Kidney capillary endothelial cell (primary cell): ENCODE data around the gene SNAPC2.
"Not testable (repeated sequence)": the region's sequence is repeated elsewhere in the genome, so short reads cannot be mapped to it uniquely, and the experiment has no call there.

Experiments
- DNase-seq: peaks from one replicate; pipeline ENCODE4 v3.0.0-alpha.2; 2018; ENCODE audit warnings: low spot score

SNAPC2 gene

DNA sequence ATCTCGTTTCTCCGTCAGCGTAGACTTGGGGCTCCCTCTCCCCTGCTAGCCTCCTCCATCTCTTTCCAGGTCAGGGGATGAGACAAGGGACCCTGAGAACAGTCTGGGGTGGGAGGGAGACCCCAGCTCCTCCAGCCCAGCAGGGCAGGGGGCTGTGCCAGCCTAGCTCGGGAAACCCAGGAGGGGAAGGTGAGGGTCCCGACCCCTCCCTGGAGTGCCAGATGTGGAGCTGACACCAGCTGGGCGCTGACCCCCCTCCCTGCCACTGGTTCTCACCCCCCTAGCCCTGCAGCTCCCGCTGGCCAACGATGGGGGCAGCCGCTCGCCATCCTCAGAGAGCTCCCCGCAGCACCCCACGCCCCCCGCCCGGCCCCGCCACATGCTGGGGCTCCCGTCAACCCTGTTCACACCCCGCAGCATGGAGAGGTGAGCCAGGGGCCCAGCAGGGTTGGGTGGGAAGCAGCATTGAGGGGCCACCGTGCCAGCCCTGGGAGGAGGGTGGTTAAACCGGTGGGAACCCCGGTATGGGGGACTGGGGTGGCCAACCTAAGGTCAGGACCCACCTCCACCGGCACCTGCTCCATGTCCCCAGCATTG is 10.6 kb upstream of the SNAPC2 start:
- no peak for DNase-seq

DNA sequence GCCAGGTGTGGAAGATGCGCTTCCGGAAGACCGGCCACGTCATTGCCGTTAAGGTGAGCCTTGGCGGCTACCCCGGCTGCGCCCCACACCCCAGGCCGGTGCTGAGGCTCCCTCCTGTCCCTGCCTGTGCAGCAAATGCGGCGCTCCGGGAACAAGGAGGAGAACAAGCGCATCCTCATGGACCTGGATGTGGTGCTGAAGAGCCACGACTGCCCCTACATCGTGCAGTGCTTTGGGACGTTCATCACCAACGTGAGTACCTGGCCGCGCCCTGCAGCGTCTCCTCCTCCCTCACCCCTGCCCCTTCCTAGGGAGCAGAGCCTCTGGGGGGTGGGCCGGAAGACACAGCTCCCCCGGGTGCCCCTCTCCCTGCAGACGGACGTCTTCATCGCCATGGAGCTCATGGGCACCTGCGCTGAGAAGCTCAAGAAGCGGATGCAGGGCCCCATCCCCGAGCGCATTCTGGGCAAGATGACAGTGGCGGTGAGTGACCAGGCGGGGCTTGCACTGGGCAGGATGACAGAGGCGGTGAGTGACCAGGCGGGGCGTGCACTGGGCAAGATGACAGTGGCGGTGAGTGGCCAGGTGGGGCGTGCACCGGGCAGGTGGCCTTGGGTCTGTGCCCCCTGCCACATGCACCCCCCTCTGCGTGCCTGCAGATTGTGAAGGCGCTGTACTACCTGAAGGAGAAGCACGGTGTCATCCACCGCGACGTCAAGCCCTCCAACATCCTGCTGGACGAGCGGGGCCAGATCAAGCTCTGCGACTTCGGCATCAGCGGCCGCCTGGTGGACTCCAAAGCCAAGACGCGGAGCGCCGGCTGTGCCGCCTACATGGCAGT is 9.6 kb upstream of the SNAPC2 start:
- DNase-seq, result no peak

DNA sequence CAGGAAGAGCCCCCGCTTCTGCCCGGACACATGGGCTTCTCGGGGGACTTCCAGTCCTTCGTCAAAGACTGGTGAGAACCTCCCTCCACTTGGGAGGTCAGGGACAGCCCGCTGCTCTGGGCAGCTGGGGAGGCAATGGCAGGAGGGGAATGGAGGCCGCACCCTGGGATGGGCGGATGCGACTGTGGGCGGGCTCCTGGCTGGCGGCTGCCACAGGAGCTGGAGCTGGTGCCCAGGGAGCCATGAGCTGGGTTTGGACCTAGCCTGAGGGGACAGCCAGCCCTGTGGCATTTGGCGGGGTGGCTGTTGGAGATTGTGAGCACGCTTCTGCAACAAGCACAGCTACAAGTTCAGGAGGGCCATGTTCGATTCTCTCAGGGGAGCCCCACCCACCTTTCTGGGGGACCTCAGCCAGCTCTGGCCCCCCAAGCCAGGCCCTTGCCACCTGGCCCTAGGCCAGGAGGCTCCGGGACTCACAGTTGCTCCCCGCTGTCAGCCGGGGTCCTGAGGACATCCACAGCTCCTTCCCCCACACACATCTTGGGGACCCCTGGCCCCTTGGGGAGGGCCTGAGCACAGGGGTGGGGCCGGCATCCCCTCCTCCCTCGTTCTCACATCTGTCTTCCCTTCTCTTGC is 8.5 kb upstream of the SNAPC2 start:
- DNase-seq, result no peak

- DNase-seq, result no peak
These were observed 7.9 kb upstream of the SNAPC2 start for GRCh38 chr19:7912144-7912696.

GRCh38 chr19:7912697-7913564 is 7.2 kb upstream of the SNAPC2 start:
- no peak for DNase-seq

DNA sequence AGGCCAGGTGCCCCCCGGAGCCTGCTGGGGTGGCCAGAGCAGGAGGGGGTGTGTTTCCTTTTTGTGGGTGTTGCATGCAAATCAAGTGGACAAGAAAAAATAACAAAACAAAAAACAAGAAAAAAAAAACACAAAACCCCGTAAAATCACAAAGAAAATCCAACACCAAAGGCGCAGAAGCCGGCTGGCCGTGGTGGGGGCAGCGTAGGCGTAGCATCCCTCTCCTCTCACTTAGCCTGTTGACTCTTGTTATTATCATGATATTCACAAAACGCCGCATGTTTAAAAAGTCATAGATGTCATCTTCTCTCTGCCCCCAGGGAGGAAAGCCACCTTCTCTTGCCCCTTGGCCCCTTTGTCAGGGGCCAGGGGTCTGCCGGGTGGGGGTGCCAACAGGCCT is 6.5 kb upstream of the SNAPC2 start:
- no peak for DNase-seq

GRCh38 chr19:7914099-7914498 is 6.0 kb upstream of the SNAPC2 start:
- no peak for DNase-seq

DNA sequence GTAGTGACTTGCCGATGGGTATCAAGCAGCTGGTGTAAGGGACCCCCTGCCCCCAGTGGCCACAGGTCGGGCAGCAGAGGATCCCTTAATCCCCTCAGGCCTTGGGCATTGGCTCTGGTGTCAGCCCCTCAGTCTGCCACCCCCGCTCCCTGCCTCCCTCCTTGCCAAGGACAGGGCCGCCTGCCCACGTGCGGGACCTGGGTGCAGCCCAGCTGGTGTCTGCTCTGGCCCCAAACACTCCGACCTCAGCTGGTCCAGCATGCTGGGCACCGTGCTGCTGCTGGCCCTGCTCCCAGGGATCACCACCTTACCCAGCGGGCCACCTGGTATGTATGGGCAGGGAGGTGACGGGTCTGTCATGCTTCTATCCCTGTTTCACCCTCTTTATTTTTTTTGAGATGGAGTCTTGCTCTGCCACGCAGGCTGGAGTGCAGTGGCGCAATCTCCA is 5.5 kb upstream of the SNAPC2 start, which contains the start of gene TGFBR3L:
Gene TGFBR3L (plus strand): TSS at position 233 of the 448 bp plus-strand sequence.
- no peak for DNase-seq

- no peak for DNase-seq
These were observed 4.7 kb upstream of the SNAPC2 start for GRCh38 chr19:7915250-7916102.

DNA sequence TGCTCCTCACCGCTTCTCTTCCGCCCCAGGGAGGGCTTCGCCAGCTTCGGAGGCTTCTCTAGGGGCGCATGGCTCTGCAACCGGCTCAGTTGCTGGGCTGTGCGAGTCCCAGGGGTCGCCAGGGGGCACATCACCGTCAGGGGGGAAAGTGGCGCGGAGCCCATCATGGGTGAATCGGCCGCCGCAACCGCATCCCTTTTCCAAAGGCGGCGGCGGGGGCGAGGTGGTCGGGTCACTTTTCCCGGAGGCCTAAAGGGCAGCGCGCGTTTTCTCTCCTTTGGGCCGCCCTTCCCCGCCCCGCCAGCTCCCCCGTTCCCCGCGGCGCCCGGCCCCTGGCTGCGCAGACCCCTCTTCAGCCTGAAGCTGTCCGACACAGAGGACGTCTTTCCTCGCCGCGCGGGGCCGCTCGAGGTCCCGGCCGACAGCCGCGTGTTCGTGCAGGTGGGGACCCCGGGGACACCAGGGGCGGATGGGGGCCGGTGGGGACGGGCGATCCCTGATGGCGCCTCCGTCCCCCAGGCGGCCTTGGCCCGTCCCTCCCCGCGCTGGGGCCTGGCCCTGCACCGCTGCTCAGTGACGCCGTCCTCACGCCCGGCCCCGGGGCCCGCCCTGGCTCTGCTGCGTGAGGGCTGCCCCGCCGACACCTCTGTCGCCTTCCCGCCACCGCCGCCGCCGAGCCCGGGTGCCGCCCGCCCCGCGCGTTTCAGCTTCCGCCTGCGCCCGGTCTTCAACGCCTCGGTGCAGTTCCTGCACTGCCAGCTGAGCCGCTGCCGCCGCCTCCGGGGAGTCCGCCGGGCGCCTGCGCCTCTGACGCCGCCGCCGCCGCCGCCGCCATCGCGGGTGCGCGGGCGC is 3.8 kb upstream of the SNAPC2 start:
- DNase-seq, result no peak

DNA sequence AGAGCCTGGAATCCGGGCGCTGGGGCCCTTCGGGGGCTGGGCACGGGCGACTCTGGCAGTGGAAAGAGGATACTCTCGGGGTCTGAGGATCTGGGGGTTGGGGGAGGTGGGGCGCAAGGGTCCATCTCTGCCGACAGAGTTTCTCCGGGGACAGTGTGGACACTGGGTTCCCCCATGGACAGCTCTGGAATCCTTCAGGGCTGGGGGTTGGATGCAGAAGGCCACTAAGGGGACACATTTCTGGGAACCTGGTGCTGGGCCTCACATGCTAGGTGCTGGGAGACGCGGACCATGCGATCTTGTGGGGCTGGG is 3.2 kb upstream of the SNAPC2 start:
- no peak for DNase-seq

- DNase-seq, result peak; percentile 44
These were observed 2.7 kb upstream of the SNAPC2 start for GRCh38 chr19:7917267-7918061.

DNA sequence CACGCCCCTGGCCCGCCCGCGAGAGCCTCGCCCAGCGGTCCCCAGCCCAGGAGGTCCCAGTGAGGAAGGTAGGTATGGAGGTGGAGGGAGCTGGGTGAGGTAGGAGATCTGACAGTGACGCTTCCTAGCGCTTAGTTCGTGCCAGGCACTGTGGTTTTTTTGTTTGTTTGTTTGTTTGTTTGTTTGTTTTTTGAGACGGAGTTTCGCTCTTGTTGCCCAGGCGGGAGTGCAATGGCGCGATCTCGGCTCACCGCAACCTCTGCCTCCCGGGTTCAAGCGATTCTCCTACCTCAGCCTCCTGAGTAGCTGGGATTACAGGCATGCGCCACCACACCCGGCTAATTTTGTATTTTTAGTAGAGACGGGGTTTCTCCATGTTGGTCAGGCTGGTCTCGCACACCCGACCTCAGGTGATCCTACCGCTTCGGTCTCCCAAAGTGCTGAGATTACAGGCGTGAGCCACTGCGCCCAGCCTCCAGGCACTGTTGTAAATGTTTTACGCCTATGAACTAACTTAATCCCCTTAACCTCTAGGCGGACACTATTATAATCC is 2.0 kb upstream of the SNAPC2 start:
- DNase-seq, result not testable (repeated sequence)

- no peak for DNase-seq
These were observed 1.3 kb upstream of the SNAPC2 start for GRCh38 chr19:7918615-7919421.

GRCh38 chr19:7920519-7921301 is 572 bp downstream of the SNAPC2 start:
- DNase-seq, result peak; percentile 96

- DNase-seq, result no peak
These were observed 1.3 kb downstream of the SNAPC2 start for GRCh38 chr19:7921302-7921966.
